Endothelial cell of hepatic sinusoid (primary cell): ENCODE measurements around the gene ISG20.
"Not testable (repeated sequence)": the region's sequence is repeated elsewhere in the genome, so short reads cannot be mapped to it uniquely, and the experiment has no call there.

Experiments
- in situ Hi-C: cut with HindIII; loops from 2 replicates; pipeline ENCODE4 v1.10.0; 2017; ENCODE audit warnings: low sequenced_read_pairs

The ISG20 gene

GRCh38 chr15:88634449-88634848 is 4.4 kb upstream of the ISG20 start:
- in situ Hi-C loops, result no loop called here

GRCh38 chr15:88635318-88635717 is 3.5 kb upstream of the ISG20 start:
- in situ Hi-C loops, result no loop called here

- in situ Hi-C loops, result no loop called here
These were observed 2.8 kb upstream of the ISG20 start for GRCh38 chr15:88636050-88636449.

- in situ Hi-C loops, result no loop called here
These were observed 2.2 kb upstream of the ISG20 start for GRCh38 chr15:88636654-88637053.

- in situ Hi-C loops, result no loop called here
These were observed 1.4 kb upstream of the ISG20 start for GRCh38 chr15:88637436-88637835.

- in situ Hi-C loops, result no loop called here
These were observed 783 bp upstream of the ISG20 start for GRCh38 chr15:88637841-88638625.

GRCh38 chr15:88641959-88642452 is 3.2 kb downstream of the ISG20 start:
- in situ Hi-C loops, result no loop called here

- in situ Hi-C loops, result not testable (repeated sequence)
These were observed 3.7 kb downstream of the ISG20 start for GRCh38 chr15:88642514-88642913.

GRCh38 chr15:88644741-88645140 is 5.9 kb downstream of the ISG20 start:
- in situ Hi-C loops, result no loop called here

- in situ Hi-C loops, result no loop called here
These were observed 6.6 kb downstream of the ISG20 start for GRCh38 chr15:88645171-88646087.

GRCh38 chr15:88646088-88646405 is 7.2 kb downstream of the ISG20 start:
- in situ Hi-C loops, result no loop called here

GRCh38 chr15:88646951-88647350 is 8.1 kb downstream of the ISG20 start:
- in situ Hi-C loops, result no loop called here

- in situ Hi-C loops, result no loop called here
These were observed 8.7 kb downstream of the ISG20 start for GRCh38 chr15:88647351-88648105.

- in situ Hi-C loops, result no loop called here
These were observed 9.8 kb downstream of the ISG20 start for GRCh38 chr15:88648357-88649214.

- in situ Hi-C loops, result no loop called here
These were observed 10.5 kb downstream of the ISG20 start for GRCh38 chr15:88649286-88649733.

GRCh38 chr15:88649753-88650551 is 11.1 kb downstream of the ISG20 start:
- in situ Hi-C loops, result no loop called here

- in situ Hi-C loops, result no loop called here
These were observed 11.7 kb downstream of the ISG20 start for GRCh38 chr15:88650556-88650955.

GRCh38 chr15:88651136-88651732 is 12.4 kb downstream of the ISG20 start:
- in situ Hi-C loops, result no loop called here

- in situ Hi-C loops, result no loop called here
These were observed 13.2 kb downstream of the ISG20 start for GRCh38 chr15:88651971-88652370.
